Measurements from ENCODE around the gene TMEM225.
"Not testable (repeated sequence)": the region's sequence is repeated elsewhere in the genome, so short reads cannot be mapped to it uniquely, and the experiment has no call there.

DNA sequence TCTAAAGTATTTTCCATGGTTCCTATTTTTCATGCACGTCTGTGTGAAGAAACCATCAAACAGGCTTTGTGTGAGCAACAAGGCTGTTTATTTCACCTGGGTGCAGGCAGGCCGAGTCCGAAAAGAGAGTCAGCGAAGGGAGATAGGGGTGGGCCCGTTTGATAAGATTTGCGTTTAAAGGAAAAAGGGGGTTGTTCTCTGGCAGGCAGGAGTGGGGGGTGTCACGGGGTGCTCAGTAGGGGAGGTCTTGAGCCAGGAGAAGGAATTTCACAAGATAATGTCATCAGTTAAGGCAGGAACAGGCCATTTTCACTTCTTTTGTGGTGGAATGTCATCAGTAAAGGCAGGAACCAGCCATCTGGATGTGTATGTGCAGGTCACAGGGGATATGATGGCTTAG lies 20.2 kb downstream of the TMEM225 start:
- not testable (repeated sequence) for TF ChIP-seq POLR2A, EP300 (IDR thresholded peaks at IDR 0.05)
- TF ChIP-seq, protein P1, sequence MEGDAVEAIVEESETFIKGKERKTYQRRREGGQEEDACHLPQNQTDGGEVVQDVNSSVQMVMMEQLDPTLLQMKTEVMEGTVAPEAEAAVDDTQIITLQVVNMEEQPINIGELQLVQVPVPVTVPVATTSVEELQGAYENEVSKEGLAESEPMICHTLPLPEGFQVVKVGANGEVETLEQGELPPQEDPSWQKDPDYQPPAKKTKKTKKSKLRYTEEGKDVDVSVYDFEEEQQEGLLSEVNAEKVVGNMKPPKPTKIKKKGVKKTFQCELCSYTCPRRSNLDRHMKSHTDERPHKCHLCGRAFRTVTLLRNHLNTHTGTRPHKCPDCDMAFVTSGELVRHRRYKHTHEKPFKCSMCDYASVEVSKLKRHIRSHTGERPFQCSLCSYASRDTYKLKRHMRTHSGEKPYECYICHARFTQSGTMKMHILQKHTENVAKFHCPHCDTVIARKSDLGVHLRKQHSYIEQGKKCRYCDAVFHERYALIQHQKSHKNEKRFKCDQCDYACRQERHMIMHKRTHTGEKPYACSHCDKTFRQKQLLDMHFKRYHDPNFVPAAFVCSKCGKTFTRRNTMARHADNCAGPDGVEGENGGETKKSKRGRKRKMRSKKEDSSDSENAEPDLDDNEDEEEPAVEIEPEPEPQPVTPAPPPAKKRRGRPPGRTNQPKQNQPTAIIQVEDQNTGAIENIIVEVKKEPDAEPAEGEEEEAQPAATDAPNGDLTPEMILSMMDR (IDR thresholded peaks at IDR 0.05): not testable (repeated sequence)

Data from stomach (tissue), 4 donors.